Colonic mucosa (tissue), 4 donors: Measurements from ENCODE around the gene EGLN3. TPM values are rescaled to one million over a fixed set of nuclear protein-coding genes. Genes with fewer than 3 reads are reported as not detected.

Experiments used
- DNase-seq: peaks from one replicate; pipeline ENCODE4 v3.0.0-alpha.2; 2020
- H3K27ac ChIP-seq: fragments of 200-600 bp; one replicate; pipeline ENCODE4 v1.8.0; 2021
- H3K27me3 ChIP-seq: fragments of 200-600 bp; one replicate; pipeline ENCODE4 v1.8.0; 2021
- H3K36me3 ChIP-seq: fragments of 200-600 bp; one replicate; pipeline ENCODE4 v1.8.0; 2021
- H3K4me1 ChIP-seq: fragments of 200-600 bp; one replicate; pipeline ENCODE4 v1.8.0; 2021; ENCODE audit warnings: mild to moderate bottlenecking
- H3K4me3 ChIP-seq: fragments of 200-600 bp; one replicate; pipeline ENCODE4 v1.8.0; 2021
- H3K9ac ChIP-seq, 2 donors: one replicate each; pipeline ENCODE4 v1.7.0; 2013; ENCODE audit warnings: control low read depth in 2 of 2, low read depth in 2 of 2, low read length in 2 of 2
- H3K9me3 ChIP-seq: fragments of 200-600 bp; one replicate; pipeline ENCODE4 v1.8.0; 2021
- intact Hi-C: fragments of 100-400 bp; cut with DNase I; formaldehyde crosslinking; loops from one replicate; pipeline ENCODE4 v1.14.1; 2022
- total RNA-seq, 2 donors: library from RNA; stranded (reverse); fragmentation: NEBNext Ultra II Directional in 1 of 2; extraction: Animal tissue kit (Norgen Biotek cat#: 25700) in 1 of 2; gene quantifications; one replicate each; pipeline ENCODE4 v1.2.1, GENCODE V29; 2021
- TF ChIP-seq, protein P1 (sequence below): fragments of 200-600 bp; IDR thresholded peaks from one replicate; pipeline ENCODE4 v1.8.0; 2022; ENCODE audit warnings: antibody characterized with exemption, mild to moderate bottlenecking
- donor health status: healthy.
- donor health status: DM: no; HTN: no; CAD: no.
- donor health status: DM: no; HTN: no; CAD: no.

Gene EGLN3
- total RNA-seq, 2 donors from 2014 or later = 86.3 to 292 TPM

- no peaks in the 10 kb centered on the region for H3K36me3 ChIP-seq
- H3K27ac ChIP-seq = no peak overlapping the region
- no peaks in the 10 kb centered on the region for H3K4me1 ChIP-seq
- intact Hi-C loops = no loop called here
- H3K27me3 ChIP-seq = no peaks in the 10 kb centered on the region
- no peak for DNase-seq
- TF ChIP-seq, protein P1, sequence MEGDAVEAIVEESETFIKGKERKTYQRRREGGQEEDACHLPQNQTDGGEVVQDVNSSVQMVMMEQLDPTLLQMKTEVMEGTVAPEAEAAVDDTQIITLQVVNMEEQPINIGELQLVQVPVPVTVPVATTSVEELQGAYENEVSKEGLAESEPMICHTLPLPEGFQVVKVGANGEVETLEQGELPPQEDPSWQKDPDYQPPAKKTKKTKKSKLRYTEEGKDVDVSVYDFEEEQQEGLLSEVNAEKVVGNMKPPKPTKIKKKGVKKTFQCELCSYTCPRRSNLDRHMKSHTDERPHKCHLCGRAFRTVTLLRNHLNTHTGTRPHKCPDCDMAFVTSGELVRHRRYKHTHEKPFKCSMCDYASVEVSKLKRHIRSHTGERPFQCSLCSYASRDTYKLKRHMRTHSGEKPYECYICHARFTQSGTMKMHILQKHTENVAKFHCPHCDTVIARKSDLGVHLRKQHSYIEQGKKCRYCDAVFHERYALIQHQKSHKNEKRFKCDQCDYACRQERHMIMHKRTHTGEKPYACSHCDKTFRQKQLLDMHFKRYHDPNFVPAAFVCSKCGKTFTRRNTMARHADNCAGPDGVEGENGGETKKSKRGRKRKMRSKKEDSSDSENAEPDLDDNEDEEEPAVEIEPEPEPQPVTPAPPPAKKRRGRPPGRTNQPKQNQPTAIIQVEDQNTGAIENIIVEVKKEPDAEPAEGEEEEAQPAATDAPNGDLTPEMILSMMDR = no peak
- H3K9ac ChIP-seq = no peak overlapping the region
- H3K4me3 ChIP-seq = no peak overlapping the region
- no peaks in the 10 kb centered on the region for H3K9me3 ChIP-seq
These were observed 42.4 kb upstream of the EGLN3 start for GRCh38 chr14:33993246-33993645.

DNA sequence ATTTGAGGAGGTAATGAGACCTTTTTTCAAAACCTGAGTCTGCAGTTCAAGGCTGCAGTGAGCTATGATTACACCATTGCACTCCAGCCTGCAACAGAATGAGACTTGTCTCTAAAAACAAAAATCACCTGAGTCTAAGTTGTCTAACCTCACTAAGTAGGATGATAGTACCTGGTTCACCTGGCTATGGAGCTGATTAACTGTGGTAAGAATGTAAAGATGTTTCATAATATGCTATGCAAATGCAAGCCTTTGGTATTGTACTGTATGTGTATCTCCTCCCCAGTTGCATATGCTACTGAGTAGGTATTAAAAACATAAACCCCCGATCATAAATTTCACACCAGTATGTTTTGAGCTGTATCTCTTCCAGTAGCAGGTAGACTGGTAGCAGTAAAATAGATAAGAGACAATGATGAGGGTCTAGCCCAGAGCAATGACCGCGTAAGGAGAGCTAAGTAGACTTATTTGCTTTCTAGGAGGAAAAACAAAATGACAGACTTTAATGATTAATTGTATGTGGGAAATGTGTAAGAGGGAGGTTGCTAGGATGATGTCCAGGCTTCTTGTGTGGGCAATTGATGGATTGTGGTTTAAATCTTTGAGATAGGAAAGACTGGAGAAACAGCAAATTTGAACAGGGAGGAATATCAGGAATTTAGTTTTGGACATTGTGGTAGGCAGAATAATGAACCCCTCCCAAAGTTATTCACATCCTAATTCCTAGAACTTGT, 41.6 kb upstream of the EGLN3 start:
- intact Hi-C loops = no loop called here
- DNase-seq = no peak

DNA sequence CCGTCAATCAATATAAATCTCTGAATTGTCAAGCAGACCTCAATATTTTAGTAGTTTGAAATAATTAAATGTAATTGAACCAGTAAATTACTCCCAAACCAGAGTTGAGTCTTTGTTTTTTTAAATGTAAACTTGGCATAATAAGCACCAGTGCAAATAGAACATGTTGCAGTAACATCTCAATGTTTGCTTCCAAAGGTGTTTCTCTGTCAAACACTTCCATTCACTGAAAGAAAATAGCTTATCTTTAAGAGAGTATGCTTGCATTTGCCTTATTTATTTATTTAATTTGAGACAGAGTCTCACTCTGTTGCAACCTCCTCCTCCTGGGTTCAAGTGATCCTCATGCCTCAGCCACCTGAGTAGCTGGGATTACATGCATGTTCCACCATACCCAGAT, 39.9 kb upstream of the EGLN3 start:
- Histone ChIP-seq H3K27ac (no peak overlapping the region), H3K9me3 (no peaks in the 10 kb centered on the region), H3K4me3 (no peak overlapping the region), H3K4me1 (no peaks in the 10 kb centered on the region), H3K36me3 (no peaks in the 10 kb centered on the region), H3K27me3 (no peaks in the 10 kb centered on the region), H3K9ac (no peak overlapping the region)
- intact Hi-C loops = no loop called here
- TF ChIP-seq, protein P1 = no peak
- no peak for DNase-seq

More for the DNA sequence above, 41.6 kb upstream of the EGLN3 start:
- Histone ChIP-seq H3K27me3 (no peaks in the 10 kb centered on the region), H3K27ac (no peak overlapping the region), H3K9ac (no peak overlapping the region), H3K4me1 (no peaks in the 10 kb centered on the region), H3K9me3 (no peaks in the 10 kb centered on the region), H3K36me3 (no peaks in the 10 kb centered on the region), H3K4me3 (no peak overlapping the region)
- TF ChIP-seq, protein P1 = no peak

DNA sequence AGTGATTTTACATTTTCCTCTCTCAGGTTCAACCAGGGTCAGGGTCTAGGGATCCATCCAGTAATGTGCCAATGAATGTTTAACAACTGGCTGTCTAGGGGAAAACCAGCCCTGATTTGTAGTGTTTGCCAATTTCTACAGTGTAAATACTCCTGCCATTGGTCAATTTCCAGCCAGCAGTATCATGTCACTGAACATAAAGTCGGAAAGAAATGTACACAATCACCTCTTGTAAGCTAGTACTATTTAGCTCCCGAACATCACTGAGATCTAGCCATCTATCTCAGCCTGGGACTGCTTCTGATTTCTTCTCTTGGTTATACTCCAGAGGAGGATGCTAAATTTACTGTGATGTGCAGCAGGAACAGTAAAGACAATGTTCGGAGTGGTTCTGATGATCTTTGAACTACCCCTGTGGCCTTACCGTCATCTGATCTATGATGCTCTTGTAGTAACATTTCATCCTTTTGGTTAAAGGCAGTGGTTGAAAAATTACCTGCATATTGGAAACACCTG, 36.7 kb upstream of the EGLN3 start:
- no peak overlapping the region for H3K27ac ChIP-seq
- no peaks in the 10 kb centered on the region for H3K27me3 ChIP-seq
- intact Hi-C loops = no loop called here
- no peaks in the 10 kb centered on the region for H3K36me3 ChIP-seq
- H3K9me3 ChIP-seq = no peaks in the 10 kb centered on the region
- no peak overlapping the region for H3K4me3 ChIP-seq
- no peak overlapping the region for H3K9ac ChIP-seq
- DNase-seq = no peak
- H3K4me1 ChIP-seq = no peaks in the 10 kb centered on the region
- TF ChIP-seq, protein P1 = no peak

DNA sequence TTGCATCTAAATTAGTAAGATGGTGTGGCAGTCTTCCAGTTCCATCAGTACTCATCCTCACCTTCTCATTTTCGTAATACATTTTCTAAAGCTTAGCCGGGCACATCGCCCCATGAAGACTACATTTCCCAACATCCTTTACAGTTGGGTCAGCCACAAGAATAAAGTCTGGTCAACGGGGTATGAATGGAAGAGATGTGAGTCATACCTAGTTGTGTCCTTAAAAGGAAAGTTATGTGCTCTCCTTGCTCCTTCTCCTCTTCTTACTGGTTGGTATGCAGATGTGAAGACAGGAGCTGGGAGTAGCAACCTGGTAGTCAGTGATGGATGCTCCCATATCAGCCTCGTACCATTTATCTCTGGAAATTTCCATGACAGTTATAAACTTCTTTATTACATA, 35.9 kb upstream of the EGLN3 start:
- Histone ChIP-seq H3K4me3 (no peak overlapping the region), H3K9me3 (no peaks in the 10 kb centered on the region), H3K27ac (no peak overlapping the region), H3K4me1 (no peaks in the 10 kb centered on the region), H3K9ac (no peak overlapping the region), H3K36me3 (no peaks in the 10 kb centered on the region), H3K27me3 (no peaks in the 10 kb centered on the region)
- DNase-seq = no peak
- TF ChIP-seq, protein P1 = no peak
- intact Hi-C loops = no loop called here
